H1 (cell line): ENCODE measurements around the gene BNC2. TPM values are rescaled to one million over a fixed set of nuclear protein-coding genes. Genes with fewer than 3 reads are reported as not detected.

Source experiments
- CTCF ChIA-PET: fragments of 300-600 bp; sonication (Branson Sonifier 250); formaldehyde crosslinking; loops from one replicate; lab custom pipeline; 2021; ENCODE audit not compliant: partially characterized antibody; lab: Charles Lee
- POLR2A ChIA-PET: fragments of 300-600 bp; sonication (Branson Sonifier 250); formaldehyde crosslinking; loops from one replicate; lab custom pipeline; 2021; ENCODE audit warnings: inconsistent platforms; ENCODE audit not compliant: partially characterized antibody; lab: Charles Lee
- DNase-seq, 2 experiments: peaks; one replicate each; pipeline versions ENCODE4 v3.0.0 to v3.0.0-alpha.2; 2010 to 2022; ENCODE audit warnings: low spot score in 2 of 2, low read depth in 1 of 2, mixed read lengths in 1 of 2
- FAIRE-seq: peaks from 2 replicates; lab custom pipeline; 2011; peaks lifted over from hg19 to GRCh38; lab: Jason Lieb, UNC
- H2AFZ ChIP-seq: 2 replicates; pipeline ENCODE4 v1.8.1; 2012; ENCODE audit warnings: low read length, inconsistent platforms
- H2AK5ac ChIP-seq: 2 replicates; pipeline ENCODE4 v1.6.1; 2013; ENCODE audit warnings: low read depth, low read length
- H2BK120ac ChIP-seq: replicated peaks from 2 replicates; pipeline ENCODE3; 2013; ENCODE audit warnings: low read depth, low read length, inconsistent platforms
- H2BK12ac ChIP-seq: 2 replicates; pipeline ENCODE4 v1.6.1; 2013; ENCODE audit warnings: low read depth, low read length
- H2BK15ac ChIP-seq: 2 replicates; pipeline ENCODE4 v1.6.1; 2013; ENCODE audit warnings: low read length
- H2BK20ac ChIP-seq: 2 replicates; pipeline ENCODE4 v1.6.1; 2013; ENCODE audit warnings: low read length
- H2BK5ac ChIP-seq: 2 replicates; pipeline ENCODE4 v1.6.1; 2013; ENCODE audit warnings: low read depth, low read length
- H3K14ac ChIP-seq: 2 replicates; pipeline ENCODE4 v1.6.1; 2013; ENCODE audit warnings: inconsistent platforms; ENCODE audit not compliant: insufficient read length
- H3K18ac ChIP-seq: 2 replicates; pipeline ENCODE4 v1.6.1; 2013; ENCODE audit warnings: low read length; ENCODE audit errors: extremely low read depth
- H3K23ac ChIP-seq: 2 replicates; pipeline ENCODE4 v1.6.1; 2013; ENCODE audit warnings: inconsistent platforms; ENCODE audit not compliant: insufficient read length
- H3K23me2 ChIP-seq: 2 replicates; pipeline ENCODE4 v1.6.1; 2013; ENCODE audit warnings: low read depth, low read length
- H3K27ac ChIP-seq: 2 replicates; pipeline ENCODE4 v1.6.1; 2011; ENCODE audit warnings: low read depth, low read length, inconsistent platforms
- H3K27me3 ChIP-seq, 4 experiments: replicated peaks in 1 of 4; 1 replicate in 1 of 4; 2 replicates in 3 of 4; pipeline versions ENCODE4 v1.6.1 to v1.8.1; 2011 to 2013; ENCODE audit warnings: low read length in 3 of 4, mild to moderate bottlenecking in 3 of 4, inconsistent platforms in 2 of 4, mixed read lengths in 2 of 4, moderate library complexity in 1 of 4; ENCODE audit not compliant: control insufficient read depth in 3 of 4, insufficient read depth in 3 of 4; ENCODE audit errors: extremely low read depth in 1 of 4
- H3K36me3 ChIP-seq, 4 experiments: 2 replicates each; pipeline versions ENCODE4 v1.6.1 to v1.8.1; 2011 to 2013; ENCODE audit warnings: mild to moderate bottlenecking in 4 of 4, low read length in 3 of 4, moderate library complexity in 2 of 4, control low read depth in 1 of 4, inconsistent platforms in 1 of 4; ENCODE audit not compliant: insufficient read depth in 4 of 4, control insufficient read depth in 2 of 4
- H3K4ac ChIP-seq: replicated peaks from 2 replicates; pipeline ENCODE3; 2013; ENCODE audit warnings: low read length, low read depth, mixed read lengths, inconsistent platforms; ENCODE audit not compliant: insufficient read length
- H3K4me1 ChIP-seq, 4 experiments: replicated peaks in 1 of 4; 1 replicate in 1 of 4; 2 replicates in 3 of 4; pipeline versions ENCODE4 v1.6.1 to v1.8.1; 2011 to 2013; ENCODE audit warnings: low read length in 3 of 4, inconsistent platforms in 2 of 4, mixed read lengths in 1 of 4; ENCODE audit not compliant: insufficient read depth in 4 of 4, control insufficient read depth in 3 of 4
- H3K4me2 ChIP-seq, 2 experiments: 2 replicates each; pipeline versions ENCODE4 v1.6.1 to v1.8.1; 2011 to 2013; ENCODE audit warnings: low read depth in 2 of 2, low read length in 2 of 2, control low read depth in 1 of 2, inconsistent platforms in 1 of 2, mild to moderate bottlenecking in 1 of 2; ENCODE audit not compliant: insufficient read depth in 1 of 2
- H3K4me3 ChIP-seq, 4 experiments: fragments of 200-600, 300-600 bp in 1 of 4; sonication (generic), shearing (Covaris generic), sonication (Bioruptor Twin) in 1 of 4; 2 replicates each; pipeline versions ENCODE4 v1.5.1 to v1.8.1; 2011 to 2016; ENCODE audit warnings: low read length in 4 of 4, low read depth in 3 of 4, control low read depth in 2 of 4, inconsistent platforms in 2 of 4, mild to moderate bottlenecking in 2 of 4, mixed read lengths in 1 of 4, moderate library complexity in 1 of 4; ENCODE audit not compliant: insufficient read depth in 2 of 4; ENCODE audit errors: extremely low read depth in 1 of 4
- H3K56ac ChIP-seq: replicated peaks from 2 replicates; pipeline ENCODE3; 2013; ENCODE audit warnings: low read depth, mild to moderate bottlenecking, mixed read lengths, low read length, inconsistent platforms; ENCODE audit not compliant: insufficient read length
- H3K79me1 ChIP-seq: 2 replicates; pipeline ENCODE4 v1.6.1; 2013; ENCODE audit warnings: low read depth, low read length, control low read depth
- H3K79me2 ChIP-seq, 2 experiments: 2 replicates each; pipeline versions ENCODE4 v1.6.1 to v1.8.1; 2012 to 2013; ENCODE audit warnings: low read length in 2 of 2, mild to moderate bottlenecking in 2 of 2, inconsistent platforms in 1 of 2; ENCODE audit not compliant: insufficient read depth in 2 of 2, control insufficient read depth in 1 of 2
- H3K9ac ChIP-seq, 4 experiments: replicated peaks in 1 of 4; 1 replicate in 1 of 4; 2 replicates in 3 of 4; pipeline versions ENCODE4 v1.6.1 to v1.8.1; 2011 to 2013; ENCODE audit warnings: low read depth in 3 of 4, low read length in 3 of 4, control low read depth in 2 of 4, mild to moderate bottlenecking in 2 of 4, moderate library complexity in 2 of 4, inconsistent platforms in 1 of 4; ENCODE audit errors: extremely low read depth in 1 of 4
- H3K9me3 ChIP-seq, 2 experiments: 2 replicates each; pipeline versions ENCODE4 v1.6.1 to v1.8.1; 2012 to 2013; ENCODE audit warnings: mild to moderate bottlenecking in 2 of 2, moderate library complexity in 2 of 2, control low read depth in 1 of 2, inconsistent platforms in 1 of 2, low read depth in 1 of 2, low read length in 1 of 2, mixed read lengths in 1 of 2; ENCODE audit not compliant: insufficient read depth in 2 of 2
- H4K20me1 ChIP-seq, 2 experiments: replicated peaks in 1 of 2; 2 replicates each; pipeline versions ENCODE3 to v1.8.1; 2011 to 2013; ENCODE audit warnings: inconsistent platforms in 2 of 2, low read length in 2 of 2, mild to moderate bottlenecking in 1 of 2; ENCODE audit not compliant: insufficient read depth in 2 of 2, control insufficient read depth in 1 of 2
- H4K5ac ChIP-seq: 2 replicates; pipeline ENCODE4 v1.6.1; 2013; ENCODE audit warnings: low read length, low read depth, mixed read lengths, inconsistent platforms; ENCODE audit not compliant: insufficient read length
- H4K8ac ChIP-seq: 2 replicates; pipeline ENCODE4 v1.8.0; 2013; ENCODE audit warnings: mild to moderate bottlenecking, moderate library complexity, low read length, inconsistent platforms; ENCODE audit not compliant: insufficient read depth; ENCODE audit errors: extremely low read depth
- H4K91ac ChIP-seq: replicated peaks from 2 replicates; pipeline ENCODE3; 2013; ENCODE audit warnings: low read length, mixed read lengths, inconsistent platforms; ENCODE audit not compliant: insufficient read length
- CBX8 ChIP-seq: fragments of 300-800, 300-1000 bp; sonication (generic); IDR thresholded peaks from 2 replicates; pipeline ENCODE4 v1.7.1; 2016; ENCODE audit warnings: low read depth, low read length, borderline replicate concordance
- CEBPB ChIP-seq: IDR thresholded peaks from 2 replicates; pipeline ENCODE4 v1.6.1; 2012; ENCODE audit warnings: low read depth, low read length
- CREB1 ChIP-seq: IDR thresholded peaks from 2 replicates; pipeline ENCODE4 v1.6.1; 2012; ENCODE audit warnings: inconsistent platforms
- GABPA ChIP-seq: IDR thresholded peaks from 2 replicates; pipeline ENCODE4 v1.6.1; 2011; ENCODE audit warnings: mild to moderate bottlenecking, low read length, moderate library complexity, borderline replicate concordance; ENCODE audit not compliant: insufficient read depth
- KDM5A ChIP-seq: fragments of 200-600 bp; IDR thresholded peaks from 2 replicates; pipeline ENCODE4 v1.7.1; 2012; ENCODE audit warnings: mild to moderate bottlenecking, low read length, inconsistent platforms, mixed read lengths
- MAFK ChIP-seq: IDR thresholded peaks from 2 replicates; pipeline ENCODE4 v1.6.1; 2012; ENCODE audit warnings: low read depth, mild to moderate bottlenecking, improper control_type of control experiment, low read length
- POLR2A ChIP-seq, 2 experiments: IDR thresholded peaks; 1 replicate in 1 of 2; 2 replicates in 1 of 2; pipeline ENCODE4 v1.6.1; 2011; ENCODE audit warnings: low read depth in 2 of 2, low read length in 2 of 2, mild to moderate bottlenecking in 2 of 2; ENCODE audit errors: control extremely low read depth in 1 of 2
- POLR2AphosphoS5 ChIP-seq: IDR thresholded peaks from 2 replicates; pipeline ENCODE4 v1.6.1; 2011; ENCODE audit warnings: low read depth, low read length
- SAP30 ChIP-seq: fragments of 300-600 bp; sonication (generic); IDR thresholded peaks from 2 replicates; pipeline ENCODE4 v1.7.1; 2012; ENCODE audit warnings: low read length, moderate library complexity, mild to moderate bottlenecking, inconsistent platforms; ENCODE audit not compliant: insufficient read depth, insufficient replicate concordance
- SIN3A ChIP-seq, 2 experiments: IDR thresholded peaks in 1 of 2; conservative IDR thresholded peaks in 1 of 2; 2 replicates each; pipeline ENCODE4 v1.6.1; 2011 to 2012; ENCODE audit warnings: low read length in 2 of 2, improper control_type of control experiment in 1 of 2, low read depth in 1 of 2, mild to moderate bottlenecking in 1 of 2
- SP4 ChIP-seq: IDR thresholded peaks from 2 replicates; pipeline ENCODE4 v1.6.1; 2012; ENCODE audit warnings: low read length, inconsistent platforms
- WGBS, 2 experiments: shearing (Covaris generic) in 1 of 2; methylation state at CpG; one replicate each; pipeline versions ENCODE4 v1.1.6 to v1.1.7; 2013 to 2015; ENCODE audit warnings: low lambda C conversion rate in 2 of 2, mixed read lengths in 2 of 2, inconsistent platforms in 1 of 2, low coverage in 1 of 2, missing lambda C conversion rate in 1 of 2; ENCODE audit not compliant: insufficient replicate concordance in 2 of 2, insufficient coverage in 1 of 2, insufficient read length in 1 of 2; ENCODE audit errors: extremely low coverage in 1 of 2, missing lambda C conversion rate in 1 of 2; 5-methylcytosine and 5-hydroxymethylcytosine counted together
- polyA plus RNA-seq, 7 experiments: library from polyadenylated mRNA; depleted of rRNA in 3 of 7; stranded (reverse) in 5 of 7; unstranded in 2 of 7; fragments of >200 nt in 5 of 7; fragments of 200-250 nt in 2 of 7; gene quantifications; 1 replicate in 5 of 7; 2 replicates in 1 of 7; 4 replicates in 1 of 7; pipeline versions ENCODE4 v1.2.1 to v1.2.3, GENCODE V29; 2011 to 2013; ENCODE audit warnings: missing spikeins in 2 of 7, mixed read lengths in 2 of 7
- total RNA-seq: library from RNA; stranded (reverse); fragmentation: NEBNext Ultra II Directional; extraction: Animal tissue kit (Norgen Biotek cat#: 25700); gene quantifications from 2 replicates; pipeline ENCODE4 v1.2.1, GENCODE V29; 2021

The BNC2 gene
- total and polyA plus RNA-seq, 2 of the 8 experiments (the other 6 are each of a cell fraction or from before 2014, with no cell fraction given) = 16.0 to 26.8 TPM

DNA sequence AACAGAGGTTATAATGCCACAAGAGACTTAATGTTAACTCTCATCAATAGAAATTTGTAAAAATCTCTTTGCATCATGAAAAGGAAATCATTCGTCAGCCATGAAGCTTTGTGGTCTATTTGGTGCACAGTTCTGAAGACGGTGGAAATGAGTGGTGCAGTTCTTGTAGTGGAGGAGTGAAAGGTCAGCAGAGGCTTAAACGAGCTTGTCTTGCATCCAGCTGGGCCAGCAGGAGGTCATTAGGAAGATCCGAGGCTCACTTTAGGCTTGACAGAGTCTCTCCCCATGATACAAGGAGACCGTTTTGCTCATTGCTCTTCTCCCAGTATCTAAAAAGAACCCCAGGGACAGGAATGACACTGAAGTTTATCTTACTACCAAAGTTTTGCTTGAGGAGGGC, 440.8 kb downstream of the BNC2 start:
- H2BK120ac ChIP-seq = no peak overlapping the region
- H3K4ac ChIP-seq = no peak overlapping the region
- H3K79me1 ChIP-seq = no peaks in the 10 kb centered on the region
- DNase-seq = no peak
- H2BK15ac ChIP-seq = no peak overlapping the region
- no peak overlapping the region for H2BK5ac ChIP-seq
- no peak for FAIRE-seq
- no peak overlapping the region for H3K14ac ChIP-seq
- TF ChIP-seq MAFK (no peak), GABPA (no peak), SP4 (no peak), KDM5A (no peak), CEBPB (no peak), CREB1 (no peak), CBX8 (no peak), POLR2AphosphoS5 (no peak), POLR2A (IDR thresholded peaks at IDR 0.05; ENCODE audit: control extremely low read depth in 1 of 2, low read depth in 2 of 2, low read length in 2 of 2) (no peak), SIN3A (conservative IDR thresholded peaks at IDR 0.05 in 1 of 2, IDR thresholded peaks at IDR 0.05 in 1 of 2; ENCODE audit: low read depth in 1 of 2, low read length in 2 of 2) (no peak), SAP30 (no peak)
- H3K27ac ChIP-seq = no peak overlapping the region
- H4K5ac ChIP-seq = no peak overlapping the region
- no peak overlapping the region for H2BK12ac ChIP-seq
- no peaks in the 10 kb centered on the region for H4K20me1 ChIP-seq
- 73% methylated on average over 5 of the region's 5 CpGs; no CpG with 5 or more reads in 1 of the 2 experiments for WGBS, 2 experiments
- no peak overlapping the region for H2AFZ ChIP-seq
- no peak overlapping the region for H4K8ac ChIP-seq
- 0 out of 8 replicates have a peak, but pooled peaks cover 0 to 2% (median 0%) of the 10 kb centered on the region in 4 experiments for H3K36me3 ChIP-seq
- no peak overlapping the region for H3K18ac ChIP-seq
- no peak overlapping the region for H3K56ac ChIP-seq
- H3K4me3 ChIP-seq = no peak overlapping the region
- no peaks in the 10 kb centered on the region for H3K23me2 ChIP-seq
- no peak overlapping the region for H3K4me2 ChIP-seq
- H3K9ac ChIP-seq = no peak overlapping the region
- no peak overlapping the region for H3K23ac ChIP-seq
- ChIA-PET CTCF (no interaction called here), POLR2A (no interaction called here)
- no peaks in the 10 kb centered on the region for H3K9me3 ChIP-seq
- H2BK20ac ChIP-seq = no peak overlapping the region
- no peak overlapping the region for H2AK5ac ChIP-seq
- peaks cover 2 to 19% (median 6%) of the 10 kb centered on the region in 4 experiments; a peak in 4 of 7 replicates for H3K4me1 ChIP-seq
- no peaks in the 10 kb centered on the region for H3K79me2 ChIP-seq
- H4K91ac ChIP-seq = no peak overlapping the region
- no peaks in the 10 kb centered on the region for H3K27me3 ChIP-seq
